Right lobe of liver (tissue), 4 donors: ENCODE measurements around the gene SPTLC3.

Source experiments
- POLR2A ChIP-seq: fragments of 450-650 bp; IDR thresholded peaks from one replicate; pipeline ENCODE4 v1.6.1; 2017; ENCODE audit warnings: antibody characterized with exemption, mild to moderate bottlenecking
- TF ChIP-seq, protein P1 (sequence below), 4 donors: fragments of 200-600 bp in 3 of 4; fragments of 450-650 bp in 1 of 4; IDR thresholded peaks; one replicate each; pipeline versions ENCODE4 v1.5.1 to v1.8.0; 2016 to 2022; ENCODE audit warnings: antibody characterized with exemption in 4 of 4, mild to moderate bottlenecking in 2 of 4
- donor health status: DM: no; HTN: no; CAD: no.
- donor health status: DM: no; HTN: no; CAD: no.
- donor health status: DM: no; HTN: yes; CAD: no.

- TF ChIP-seq, protein P1, sequence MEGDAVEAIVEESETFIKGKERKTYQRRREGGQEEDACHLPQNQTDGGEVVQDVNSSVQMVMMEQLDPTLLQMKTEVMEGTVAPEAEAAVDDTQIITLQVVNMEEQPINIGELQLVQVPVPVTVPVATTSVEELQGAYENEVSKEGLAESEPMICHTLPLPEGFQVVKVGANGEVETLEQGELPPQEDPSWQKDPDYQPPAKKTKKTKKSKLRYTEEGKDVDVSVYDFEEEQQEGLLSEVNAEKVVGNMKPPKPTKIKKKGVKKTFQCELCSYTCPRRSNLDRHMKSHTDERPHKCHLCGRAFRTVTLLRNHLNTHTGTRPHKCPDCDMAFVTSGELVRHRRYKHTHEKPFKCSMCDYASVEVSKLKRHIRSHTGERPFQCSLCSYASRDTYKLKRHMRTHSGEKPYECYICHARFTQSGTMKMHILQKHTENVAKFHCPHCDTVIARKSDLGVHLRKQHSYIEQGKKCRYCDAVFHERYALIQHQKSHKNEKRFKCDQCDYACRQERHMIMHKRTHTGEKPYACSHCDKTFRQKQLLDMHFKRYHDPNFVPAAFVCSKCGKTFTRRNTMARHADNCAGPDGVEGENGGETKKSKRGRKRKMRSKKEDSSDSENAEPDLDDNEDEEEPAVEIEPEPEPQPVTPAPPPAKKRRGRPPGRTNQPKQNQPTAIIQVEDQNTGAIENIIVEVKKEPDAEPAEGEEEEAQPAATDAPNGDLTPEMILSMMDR (IDR thresholded peaks at IDR 0.05) = no peak
- no peak for TF ChIP-seq POLR2A
Observed at GRCh38 chr20:13013411-13013810, 4.6 kb downstream of the SPTLC3 start.
